HCT116 (cell line): ENCODE measurements around the gene TTF2. TPM values are rescaled to one million over a fixed set of nuclear protein-coding genes. Genes with fewer than 3 reads are reported as not detected.

Source experiments
- ATAC-seq: fragments of 200-7000 bp; cut with Tn5 transposase; 2 replicates; pipeline ENCODE4 v1.9.1; 2020; ENCODE audit warnings: mild to moderate bottlenecking, moderate library complexity
- BruUV-seq: library from RNA; stranded (reverse); fragments of 400-500 nt; replicated peaks from 2 replicates; lab custom pipeline; 2021; lab: Mats Ljungman, UMichigan
- CTCF ChIA-PET: fragments of 300-600 bp; sonication (Branson Sonifier 250); formaldehyde crosslinking; loops from one replicate; lab custom pipeline; 2021; ENCODE audit warnings: antibody characterized with exemption; lab: Charles Lee
- POLR2A ChIA-PET: fragments of 300-600, 350-600 bp; sonication (Branson Sonifier 250); formaldehyde crosslinking; loops from one replicate; lab custom pipeline; 2021; ENCODE audit warnings: antibody characterized with exemption; lab: Charles Lee
- RAD21 ChIA-PET, 2 experiments: fragments of 300-600 bp; sonication (Branson Sonifier 250); formaldehyde crosslinking; loops; one replicate each; lab custom pipeline; 2023; ENCODE audit warnings: low total read pairs in 2 of 2; ENCODE audit not compliant: uncharacterized antibody in 2 of 2, unreplicated experiment in 2 of 2, low non-redundant PET in 1 of 2; lab: Charles Lee
- DNase-seq: peaks from one replicate; pipeline ENCODE4 v3.0.0-alpha.2; 2010; ENCODE audit warnings: low read depth, low spot score
- H2AFZ ChIP-seq: fragments of 200-600 bp; shearing (Covaris generic), sonication (generic); 2 replicates; pipeline ENCODE4 v1.6.1; 2017; ENCODE audit warnings: low read depth, mixed run types, mixed read lengths, antibody characterized with exemption, low read length; ENCODE audit not compliant: poor library complexity, severe bottlenecking
- H3K27ac ChIP-seq: 2 replicates; pipeline ENCODE4 v1.5.1; 2012; ENCODE audit warnings: low read depth, low read length
- H3K27me3 ChIP-seq: fragments of 200-600 bp; sonication (generic); 2 replicates; pipeline ENCODE4 v1.6.1; 2016; ENCODE audit warnings: mixed run types, low read length, mixed read lengths; ENCODE audit not compliant: insufficient read depth
- H3K36me3 ChIP-seq, 2 experiments: fragments of 200-500 bp in 1 of 2; fragments of 200-600 bp in 1 of 2; sonication (Bioruptor generic) in 1 of 2; sonication (generic) in 1 of 2; 2 replicates each; pipeline versions ENCODE4 v1.5.1 to v1.6.1; 2014 to 2016; ENCODE audit warnings: low read length in 2 of 2, inconsistent platforms in 1 of 2, mixed read lengths in 1 of 2, mixed run types in 1 of 2; ENCODE audit not compliant: insufficient read depth in 2 of 2, control insufficient read depth in 1 of 2
- H3K4me1 ChIP-seq, 2 experiments: fragments of 200-600 bp in 1 of 2; sonication (generic) in 1 of 2; 2 replicates each; pipeline versions ENCODE4 v1.5.1 to v1.6.1; 2012 to 2017; ENCODE audit warnings: low read length in 2 of 2, inconsistent platforms in 1 of 2, mild to moderate bottlenecking in 1 of 2, mixed read lengths in 1 of 2, mixed run types in 1 of 2, moderate library complexity in 1 of 2; ENCODE audit not compliant: insufficient read depth in 2 of 2, control insufficient read depth in 1 of 2
- H3K4me2 ChIP-seq: fragments of 200-600 bp; sonication (generic); 2 replicates; pipeline ENCODE4 v1.6.1; 2017; ENCODE audit warnings: mixed run types, low read length, mixed read lengths
- H3K4me3 ChIP-seq, 2 experiments: fragments of 200-600 bp in 1 of 2; sonication (generic) in 1 of 2; replicated peaks in 1 of 2; 2 replicates each; pipeline ENCODE4 v1.5.1; 2011 to 2016; ENCODE audit warnings: low read length in 2 of 2, control low read depth in 1 of 2, low read depth in 1 of 2, mild to moderate bottlenecking in 1 of 2, mixed read lengths in 1 of 2, mixed run types in 1 of 2
- H3K79me2 ChIP-seq: fragments of 200-600 bp; sonication (generic); 2 replicates; pipeline ENCODE4 v1.6.1; 2017; ENCODE audit warnings: mild to moderate bottlenecking, mixed run types, low read length, moderate library complexity, mixed read lengths; ENCODE audit not compliant: insufficient read depth
- H3K9ac ChIP-seq: fragments of 200-600 bp; sonication (generic); 2 replicates; pipeline ENCODE4 v1.6.1; 2016; ENCODE audit warnings: low read length, mixed read lengths
- H3K9me2 ChIP-seq: fragments of 200-600 bp; sonication (generic), shearing (Covaris generic); 2 replicates; pipeline ENCODE4 v1.6.1; 2017; ENCODE audit warnings: mixed run types, mild to moderate bottlenecking, moderate library complexity; ENCODE audit not compliant: insufficient read depth
- H3K9me3 ChIP-seq, 2 experiments: fragments of 200-500 bp in 1 of 2; fragments of 200-600 bp in 1 of 2; sonication (Bioruptor generic) in 1 of 2; sonication (generic) in 1 of 2; 2 replicates each; pipeline ENCODE4 v1.6.1; 2014 to 2017; ENCODE audit warnings: low read length in 2 of 2, mixed read lengths in 2 of 2, inconsistent platforms in 1 of 2, low read depth in 1 of 2, mild to moderate bottlenecking in 1 of 2, mixed run types in 1 of 2, moderate library complexity in 1 of 2; ENCODE audit not compliant: control insufficient read depth in 1 of 2, insufficient read depth in 1 of 2
- H4K20me1 ChIP-seq: fragments of 200-600 bp; sonication (generic), shearing (Covaris generic); 2 replicates; pipeline ENCODE4 v1.6.1; 2017; ENCODE audit warnings: mixed run types, mild to moderate bottlenecking, moderate library complexity; ENCODE audit not compliant: insufficient read depth
- ATF3 ChIP-seq: IDR thresholded peaks from 2 replicates; pipeline ENCODE4 v1.6.1; 2012
- CBX3 ChIP-seq: IDR thresholded peaks from 2 replicates; pipeline ENCODE4 v1.6.1; 2012; ENCODE audit warnings: low read depth
- CEBPB ChIP-seq: IDR thresholded peaks from 2 replicates; pipeline ENCODE4 v1.6.1; 2012; ENCODE audit warnings: low read depth
- CTCF ChIP-seq, 3 experiments: fragments of 200-600 bp in 1 of 3; sonication (generic) in 1 of 3; IDR thresholded peaks in 2 of 3; conservative IDR thresholded peaks in 1 of 3; 2 replicates each; pipeline ENCODE4 v1.5.1; 2012 to 2017; ENCODE audit warnings: low read depth in 2 of 3, low read length in 2 of 3, antibody characterized with exemption in 1 of 3, borderline replicate concordance in 1 of 3, control low read depth in 1 of 3, mild to moderate bottlenecking in 1 of 3, mixed read lengths in 1 of 3, mixed run types in 1 of 3, moderate library complexity in 1 of 3; ENCODE audit not compliant: insufficient read depth in 1 of 3
- EGR1 ChIP-seq: IDR thresholded peaks from 2 replicates; pipeline ENCODE4 v1.6.1; 2012; ENCODE audit warnings: low read depth
- ELF1 ChIP-seq: IDR thresholded peaks from 2 replicates; pipeline ENCODE4 v1.6.1; 2012; ENCODE audit warnings: low read depth, borderline replicate concordance
- FOSL1 ChIP-seq: IDR thresholded peaks from 2 replicates; pipeline ENCODE4 v1.6.1; 2012; ENCODE audit warnings: low read depth
- JUND ChIP-seq: IDR thresholded peaks from 2 replicates; pipeline ENCODE4 v1.6.1; 2012
- MAX ChIP-seq: IDR thresholded peaks from 2 replicates; pipeline ENCODE4 v1.6.1; 2012
- POLR2A ChIP-seq: IDR thresholded peaks from 2 replicates; pipeline ENCODE4 v1.7.0; 2011; ENCODE audit warnings: borderline replicate concordance; ENCODE audit not compliant: insufficient read depth, insufficient read length; ENCODE audit errors: extremely low read depth
- POLR2AphosphoS5 ChIP-seq: IDR thresholded peaks from 2 replicates; pipeline ENCODE4 v1.6.1; 2011; ENCODE audit warnings: mild to moderate bottlenecking, low read depth, low read length, moderate library complexity
- RAD21 ChIP-seq: IDR thresholded peaks from 2 replicates; pipeline ENCODE4 v1.6.1; 2012; ENCODE audit warnings: low read depth, mild to moderate bottlenecking
- SIN3A ChIP-seq: IDR thresholded peaks from 2 replicates; pipeline ENCODE4 v1.6.1; 2012; ENCODE audit warnings: low read depth
- SP1 ChIP-seq: IDR thresholded peaks from 2 replicates; pipeline ENCODE4 v1.6.1; 2012; ENCODE audit warnings: low read depth
- SRF ChIP-seq: IDR thresholded peaks from 2 replicates; pipeline ENCODE4 v1.6.1; 2012; ENCODE audit warnings: low read depth
- TCF7L2 ChIP-seq: IDR thresholded peaks from 2 replicates; pipeline ENCODE4 v1.7.0; 2011; ENCODE audit warnings: borderline replicate concordance, inconsistent platforms; ENCODE audit not compliant: insufficient read depth, insufficient read length; ENCODE audit errors: extremely low read depth
- ZBTB33 ChIP-seq: IDR thresholded peaks from 2 replicates; pipeline ENCODE4 v1.6.1; 2011; ENCODE audit warnings: mild to moderate bottlenecking, low read length, moderate library complexity; ENCODE audit not compliant: insufficient replicate concordance; ENCODE audit errors: extremely low read depth
- ZNF274 ChIP-seq: fragments of 200-500 bp; sonication (Bioruptor generic); IDR thresholded peaks from 2 replicates; pipeline ENCODE4 v1.6.1; 2014; ENCODE audit warnings: mild to moderate bottlenecking, low read depth, low read length, inconsistent platforms
- intact Hi-C: fragments of 100-400 bp; cut with micrococcal nuclease; formaldehyde crosslinking; loops from 2 replicates; pipeline ENCODE4 v1.10.0; 2022
- total RNA-seq: library from RNA; stranded (reverse); gene quantifications from one replicate; pipeline ENCODE4 v1.2.1, GENCODE V29; 2021; ENCODE audit not compliant: unreplicated experiment

TTF2 gene
- total RNA-seq, 1 experiment from 2014 or later, result 60.3 TPM

- Histone ChIP-seq H3K27me3 (no peaks in the 10 kb centered on the region), H3K36me3 (no peaks in the 10 kb centered on the region), H3K4me2 (no peak overlapping the region), H3K9me3 (no peaks in the 10 kb centered on the region), H3K27ac (no peak overlapping the region)
- no TSS peak for BruUV-seq
- TF ChIP-seq TCF7L2 (no peak), JUND (no peak), ZNF274 (no peak), SIN3A (no peak), RAD21 (no peak), ATF3 (no peak), SP1 (no peak), SRF (no peak), MAX (no peak), ELF1 (no peak), FOSL1 (no peak), POLR2A (no peak)
- TF ChIP-seq, all 23 proteins: peak for 0
- Histone ChIP-seq H3K4me3 (no peak overlapping the region), H3K9me2 (no peaks in the 10 kb centered on the region), H3K9ac (no peak overlapping the region), H2AFZ (no peak overlapping the region), H3K79me2 (no peaks in the 10 kb centered on the region), H4K20me1 (no peaks in the 10 kb centered on the region), H3K4me1 (no peaks in the 10 kb centered on the region)
- intact Hi-C loops, result no loop called here
- ChIA-PET RAD21 (no interaction called here), POLR2A (no interaction called here), CTCF (no interaction called here)
- no peak for ATAC-seq
- no peak for DNase-seq
Measured at GRCh38 chr1:117020526-117021156, 39.5 kb upstream of the TTF2 start.

- no peak overlapping the region for H3K4me3 ChIP-seq
- H3K4me2 ChIP-seq, result no peak overlapping the region
- intact Hi-C loops, result no loop called here
- no peak overlapping the region for H3K9ac ChIP-seq
- no peak overlapping the region for H2AFZ ChIP-seq
- no peaks in the 10 kb centered on the region for H3K9me3 ChIP-seq
- ChIA-PET POLR2A (no interaction called here), RAD21 (no interaction called here), CTCF (no interaction called here)
- ATAC-seq (no peak), DNase-seq (no peak)
- BruUV-seq, result no TSS peak
- no peak overlapping the region for H3K27ac ChIP-seq
- H3K27me3 ChIP-seq, result no peaks in the 10 kb centered on the region
- H3K79me2 ChIP-seq, result no peaks in the 10 kb centered on the region
- H3K9me2 ChIP-seq, result no peaks in the 10 kb centered on the region
- H3K4me1 ChIP-seq, result no peaks in the 10 kb centered on the region
- no peaks in the 10 kb centered on the region for H4K20me1 ChIP-seq
- no peaks in the 10 kb centered on the region for H3K36me3 ChIP-seq
- TF ChIP-seq CEBPB (no peak), TCF7L2 (no peak), ZNF274 (no peak), SP1 (no peak), RAD21 (no peak), SRF (no peak), CTCF (IDR thresholded peaks at IDR 0.05 in 2 of 3, conservative IDR thresholded peaks at IDR 0.05 in 1 of 3; ENCODE audit: borderline replicate concordance in 1 of 3, insufficient read depth in 1 of 3, low read depth in 2 of 3, low read length in 2 of 3) (no peak), JUND (no peak), ZBTB33 (no peak), FOSL1 (no peak), POLR2AphosphoS5 (no peak), CBX3 (no peak), EGR1 (no peak)
Measured at GRCh38 chr1:117022114-117022513, 38.0 kb upstream of the TTF2 start.
